Fibroblast of lung (primary cell): Measurements from ENCODE around the gene CHCHD6. TPM values are rescaled to one million over a fixed set of nuclear protein-coding genes. Genes with fewer than 3 reads are reported as not detected.

ENCODE experiments used
- DNase-seq, 2 donors: peaks; one replicate each; pipeline versions ENCODE4 v3.0.0 to v3.0.0-alpha.2; 2010; ENCODE audit warnings: low read depth in 2 of 2
- H2AFZ ChIP-seq: 2 replicates; pipeline ENCODE4 v1.5.1; 2012; ENCODE audit warnings: low read length, control low read depth, inconsistent platforms
- H3K27ac ChIP-seq: 2 replicates; pipeline ENCODE4 v1.5.1; 2011; ENCODE audit warnings: low read length, control low read depth; ENCODE audit not compliant: insufficient read depth
- H3K27me3 ChIP-seq: 2 replicates; pipeline ENCODE4 v1.5.1; 2011; ENCODE audit warnings: mild to moderate bottlenecking, low read length; ENCODE audit not compliant: control insufficient read depth, insufficient read depth
- H3K36me3 ChIP-seq: 2 replicates; pipeline ENCODE4 v1.5.1; 2011; ENCODE audit warnings: low read length; ENCODE audit not compliant: control insufficient read depth, insufficient read depth
- H3K4me1 ChIP-seq: 2 replicates; pipeline ENCODE4 v1.5.1; 2011; ENCODE audit warnings: low read length; ENCODE audit not compliant: control insufficient read depth, insufficient read depth; ENCODE audit errors: extremely low read depth
- H3K4me2 ChIP-seq: 2 replicates; pipeline ENCODE4 v1.5.1; 2011; ENCODE audit warnings: low read length, control low read depth; ENCODE audit not compliant: insufficient read depth; ENCODE audit errors: extremely low read depth
- H3K4me3 ChIP-seq, 4 experiments: fragments of 200-600 bp in 1 of 4; sonication (generic) in 1 of 4; replicated peaks in 1 of 4; 2 replicates each; pipeline ENCODE4 v1.5.1; 2011 to 2016; ENCODE audit warnings: low read length in 4 of 4, low read depth in 3 of 4, mild to moderate bottlenecking in 3 of 4, control low read depth in 2 of 4, inconsistent platforms in 1 of 4, mixed read lengths in 1 of 4; ENCODE audit not compliant: insufficient read depth in 1 of 4; ENCODE audit errors: control extremely low read depth in 1 of 4
- H3K79me2 ChIP-seq: 2 replicates; pipeline ENCODE4 v1.5.1; 2012; ENCODE audit warnings: mild to moderate bottlenecking, low read length, inconsistent platforms; ENCODE audit not compliant: control insufficient read depth, insufficient read depth
- H3K9ac ChIP-seq: 2 replicates; pipeline ENCODE4 v1.5.1; 2011; ENCODE audit warnings: mild to moderate bottlenecking, low read length, control low read depth; ENCODE audit not compliant: insufficient read depth
- H3K9me3 ChIP-seq: 2 replicates; pipeline ENCODE4 v1.5.1; 2012; ENCODE audit warnings: low read depth, low read length; ENCODE audit not compliant: control insufficient read depth, insufficient read depth
- H4K20me1 ChIP-seq: 2 replicates; pipeline ENCODE4 v1.5.1; 2011; ENCODE audit warnings: low read length; ENCODE audit not compliant: control insufficient read depth, insufficient read depth; ENCODE audit errors: extremely low read depth
- EZH2 ChIP-seq: IDR thresholded peaks from 2 replicates; pipeline ENCODE4 v1.5.1; 2012; ENCODE audit warnings: low read length, control low read depth, mild to moderate bottlenecking; ENCODE audit errors: missing control alignments
- polyA plus RNA-seq, 2 donors: library from polyadenylated mRNA; depleted of rRNA in 1 of 2; stranded (reverse) in 1 of 2; unstranded in 1 of 2; fragments of >200 nt; gene quantifications; 2 replicates each; pipeline ENCODE4 v1.2.1, GENCODE V29; 2011 to 2012; ENCODE audit warnings: missing spikeins in 1 of 2
- total RNA-seq: library from RNA; depleted of rRNA; stranded (reverse); fragments of >200 nt; gene quantifications from 2 replicates; pipeline ENCODE4 v1.2.1, GENCODE V29; 2014
- TF ChIP-seq, protein P1 (sequence below), 2 donors: IDR thresholded peaks in 1 of 2; conservative IDR thresholded peaks in 1 of 2; 1 replicate in 1 of 2; 2 replicates in 1 of 2; pipeline ENCODE4 v1.5.1; 2011 to 2012; ENCODE audit warnings: low read length in 2 of 2, control low read depth in 1 of 2, inconsistent platforms in 1 of 2, low read depth in 1 of 2, mild to moderate bottlenecking in 1 of 2

CHCHD6 gene
- total and polyA plus RNA-seq, 2 donors (not counting 1 experiment from before 2014, with no cell fraction given), result 9.5 to 11.1 TPM

DNA sequence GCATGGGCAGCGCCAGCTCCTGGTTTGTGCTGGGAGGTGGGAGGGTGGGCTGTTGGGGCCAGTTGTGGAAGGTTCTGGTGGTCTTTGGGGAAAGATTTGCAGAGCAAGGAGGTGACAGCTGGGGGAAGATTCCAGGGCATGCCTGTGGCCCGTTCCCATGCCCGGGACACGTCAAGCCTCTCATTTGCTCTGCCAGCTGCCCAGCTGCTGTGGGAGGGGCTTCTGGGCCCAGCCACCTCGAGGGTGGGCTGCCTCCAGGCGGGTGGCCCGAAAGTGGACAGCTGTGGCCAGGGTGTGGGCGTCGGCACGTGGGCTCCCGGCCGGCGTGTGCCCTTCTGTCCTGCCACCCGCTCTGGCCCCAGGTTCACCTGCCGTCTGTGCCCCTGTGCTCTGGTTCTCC is 296.1 kb downstream of the CHCHD6 start:
- Histone ChIP-seq H2AFZ (no peak overlapping the region), H3K4me3 (no peak overlapping the region), H3K36me3 (peaks cover 7% of the 10 kb centered on the region), H3K9ac (no peak overlapping the region), H3K9me3 (no peaks in the 10 kb centered on the region), H3K4me1 (peaks cover 22% of the 10 kb centered on the region), H3K4me2 (no peak overlapping the region), H3K27me3 (no peaks in the 10 kb centered on the region), H3K27ac (no peak overlapping the region), H4K20me1 (no peaks in the 10 kb centered on the region), H3K79me2 (peaks cover 35% of the 10 kb centered on the region)
- no peak for TF ChIP-seq EZH2
- TF ChIP-seq, protein P1, sequence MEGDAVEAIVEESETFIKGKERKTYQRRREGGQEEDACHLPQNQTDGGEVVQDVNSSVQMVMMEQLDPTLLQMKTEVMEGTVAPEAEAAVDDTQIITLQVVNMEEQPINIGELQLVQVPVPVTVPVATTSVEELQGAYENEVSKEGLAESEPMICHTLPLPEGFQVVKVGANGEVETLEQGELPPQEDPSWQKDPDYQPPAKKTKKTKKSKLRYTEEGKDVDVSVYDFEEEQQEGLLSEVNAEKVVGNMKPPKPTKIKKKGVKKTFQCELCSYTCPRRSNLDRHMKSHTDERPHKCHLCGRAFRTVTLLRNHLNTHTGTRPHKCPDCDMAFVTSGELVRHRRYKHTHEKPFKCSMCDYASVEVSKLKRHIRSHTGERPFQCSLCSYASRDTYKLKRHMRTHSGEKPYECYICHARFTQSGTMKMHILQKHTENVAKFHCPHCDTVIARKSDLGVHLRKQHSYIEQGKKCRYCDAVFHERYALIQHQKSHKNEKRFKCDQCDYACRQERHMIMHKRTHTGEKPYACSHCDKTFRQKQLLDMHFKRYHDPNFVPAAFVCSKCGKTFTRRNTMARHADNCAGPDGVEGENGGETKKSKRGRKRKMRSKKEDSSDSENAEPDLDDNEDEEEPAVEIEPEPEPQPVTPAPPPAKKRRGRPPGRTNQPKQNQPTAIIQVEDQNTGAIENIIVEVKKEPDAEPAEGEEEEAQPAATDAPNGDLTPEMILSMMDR (conservative IDR thresholded peaks at IDR 0.05 in 1 of 2, IDR thresholded peaks at IDR 0.05 in 1 of 2; ENCODE audit: low read depth in 1 of 2, low read length in 2 of 2), result no peak
- DNase-seq, result no peak

DNA sequence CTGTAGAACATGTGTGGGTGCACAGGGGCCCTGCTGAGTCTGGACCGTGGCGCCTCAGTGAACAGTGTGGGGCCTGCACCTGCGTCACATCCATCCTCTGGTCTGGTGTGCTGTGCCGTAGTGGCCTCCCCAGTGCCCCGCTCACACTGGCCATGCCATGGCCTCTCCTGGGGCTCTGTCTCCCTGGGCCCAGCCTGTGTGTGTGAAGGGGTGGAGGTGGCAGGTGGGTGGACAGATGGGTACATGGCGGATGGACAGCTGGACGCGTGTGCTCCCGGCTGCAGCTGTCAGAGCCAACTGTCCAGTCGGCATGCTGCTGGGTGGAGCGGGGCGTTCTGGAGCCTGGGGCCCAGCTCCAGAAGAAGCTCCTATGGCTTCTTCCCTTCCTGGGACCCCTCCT is 296.7 kb downstream of the CHCHD6 start:
- no peak overlapping the region for H3K4me3 ChIP-seq
- H3K79me2 ChIP-seq, result peaks cover 34% of the 10 kb centered on the region
- no peaks in the 10 kb centered on the region for H3K27me3 ChIP-seq
- H3K4me2 ChIP-seq, result no peak overlapping the region
- H3K27ac ChIP-seq, result no peak overlapping the region
- no peak overlapping the region for H3K9ac ChIP-seq
- H4K20me1 ChIP-seq, result no peaks in the 10 kb centered on the region
- H3K36me3 ChIP-seq, result peaks cover 8% of the 10 kb centered on the region
- H3K9me3 ChIP-seq, result no peaks in the 10 kb centered on the region
- DNase-seq, result no peak
- peaks cover 22% of the 10 kb centered on the region for H3K4me1 ChIP-seq
- H2AFZ ChIP-seq, result no peak overlapping the region
- TF ChIP-seq, protein P1 (conservative IDR thresholded peaks at IDR 0.05 in 1 of 2, IDR thresholded peaks at IDR 0.05 in 1 of 2; ENCODE audit: low read depth in 1 of 2, low read length in 2 of 2), result no peak
- no peak for TF ChIP-seq EZH2

DNA sequence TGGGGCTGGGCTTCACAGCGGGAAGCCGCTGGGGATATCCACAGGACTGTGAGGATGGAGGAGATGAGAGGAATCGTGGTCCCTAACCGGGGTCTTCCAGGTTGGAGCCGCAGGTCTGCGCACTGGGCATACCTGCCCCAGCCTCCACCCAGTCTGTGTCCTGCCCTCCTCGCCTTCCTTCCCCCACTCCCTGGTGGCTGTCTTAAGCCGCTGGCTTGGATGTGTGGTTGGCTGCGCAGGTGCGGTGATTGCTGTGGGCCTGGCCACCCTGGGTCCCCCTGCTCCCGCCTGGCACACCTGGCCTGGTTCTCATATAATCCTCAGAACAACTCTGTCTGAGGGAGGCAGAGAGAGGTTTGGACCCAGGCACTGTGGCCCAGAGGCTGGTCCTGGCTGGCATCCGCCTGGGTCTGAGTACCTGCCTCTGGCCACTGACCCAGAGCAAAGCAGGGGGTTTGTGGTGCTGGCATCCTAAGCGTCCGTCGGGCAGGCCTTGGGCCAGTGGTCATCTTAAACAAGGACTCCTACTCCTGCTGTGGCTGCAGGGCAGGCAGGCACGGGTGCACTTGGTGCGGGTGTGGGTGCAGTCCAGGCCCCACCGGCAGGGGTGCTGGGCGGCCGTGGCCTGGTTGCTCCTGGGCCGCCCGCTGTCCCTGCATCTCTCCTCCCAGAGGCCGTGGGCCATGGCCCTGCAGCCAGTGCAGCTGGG is 297.6 kb downstream of the CHCHD6 start:
- Histone ChIP-seq H3K79me2 (peaks cover 32% of the 10 kb centered on the region), H2AFZ (peak overlapping the region; percentile 26)

More for the DNA sequence above, 297.6 kb downstream of the CHCHD6 start:
- no peaks in the 10 kb centered on the region for H3K9me3 ChIP-seq
- TF ChIP-seq, protein P1 (conservative IDR thresholded peaks at IDR 0.05 in 1 of 2, IDR thresholded peaks at IDR 0.05 in 1 of 2; ENCODE audit: low read depth in 1 of 2, low read length in 2 of 2), result peak; percentile 5 to 7
- TF ChIP-seq EZH2, result no peak
- H3K36me3 ChIP-seq, result peaks cover 12% of the 10 kb centered on the region
- H3K9ac ChIP-seq, result peak overlapping the region; percentile 63
- H3K4me1 ChIP-seq, result peaks cover 22% of the 10 kb centered on the region
- peak overlapping the region; percentile 92 for H3K27ac ChIP-seq
- peak overlapping the region; percentile 80 for H3K4me2 ChIP-seq
- no peaks in the 10 kb centered on the region for H4K20me1 ChIP-seq
- peak overlapping the region in 1 of 4 experiments; percentile 10 for H3K4me3 ChIP-seq
- no peak for DNase-seq
- H3K27me3 ChIP-seq, result no peaks in the 10 kb centered on the region
